NCI-H2029 treated with DMSO at 0.1 percent for 48 hours (cell line): ENCODE measurements around the gene PANK2.
"Not testable (repeated sequence)": the region's sequence is repeated elsewhere in the genome, so short reads cannot be mapped to it uniquely, and the experiment has no call there.

Experiments
- DNase-seq: peaks from one replicate; lab custom pipeline; 2025; lab: John Stamatoyannopoulos, UW

PANK2 gene

GRCh38 chr20:3888622-3889488 is at the start of gene PANK2:
PANK2 (plus strand) TSS chr20:3889387.
- peak; percentile 85 for DNase-seq

GRCh38 chr20:3840201-3840600 is 49.0 kb upstream of the PANK2 start:
- not testable (repeated sequence) for DNase-seq

- no peak for DNase-seq
These were observed 46.7 kb upstream of the PANK2 start for GRCh38 chr20:3842348-3842930.

GRCh38 chr20:3843490-3843889 is 45.7 kb upstream of the PANK2 start:
- DNase-seq, result no peak

- DNase-seq, result not testable (repeated sequence)
These were observed 45.1 kb upstream of the PANK2 start for GRCh38 chr20:3843990-3844619.

GRCh38 chr20:3846378-3846739 is 42.8 kb upstream of the PANK2 start:
- DNase-seq, result no peak

- peak; percentile 45 for DNase-seq
These were observed 42.3 kb upstream of the PANK2 start, which contains the start of gene MAVS for GRCh38 chr20:3846740-3847428. MAVS (plus strand) TSS chr20:3846834; CDS start chr20:3854625, 7,791 bp downstream.

GRCh38 chr20:3847429-3847940 is 41.7 kb upstream of the PANK2 start:
- no peak for DNase-seq

GRCh38 chr20:3848565-3848964 is 40.6 kb upstream of the PANK2 start:
- no peak for DNase-seq

- no peak for DNase-seq
These were observed 34.7 kb upstream of the PANK2 start for GRCh38 chr20:3854462-3854871.

- DNase-seq, result peak; percentile 89
These were observed 31.8 kb upstream of the PANK2 start for GRCh38 chr20:3857405-3857804.

- no peak for DNase-seq
These were observed 30.5 kb upstream of the PANK2 start for GRCh38 chr20:3858689-3859088.

GRCh38 chr20:3861191-3861590 is 28.0 kb upstream of the PANK2 start:
- DNase-seq, result no peak

GRCh38 chr20:3862333-3862732 is 26.9 kb upstream of the PANK2 start:
- no peak for DNase-seq

- no peak for DNase-seq
These were observed 25.9 kb upstream of the PANK2 start for GRCh38 chr20:3863317-3863716.

- no peak for DNase-seq
These were observed 24.7 kb upstream of the PANK2 start for GRCh38 chr20:3864518-3864917.

- no peak for DNase-seq
These were observed 23.9 kb upstream of the PANK2 start for GRCh38 chr20:3865152-3865886.

GRCh38 chr20:3865887-3866407 is 23.2 kb upstream of the PANK2 start:
- no peak for DNase-seq

GRCh38 chr20:3866464-3866863 is 22.7 kb upstream of the PANK2 start:
- DNase-seq, result no peak

GRCh38 chr20:3867802-3868201 is 21.4 kb upstream of the PANK2 start:
- DNase-seq, result no peak
